HFF-Myc (cell line): ENCODE data around the gene TRPC4AP.

Experiments
- DNase-seq: peaks from one replicate; pipeline ENCODE4 v3.0.0-alpha.2; 2011; ENCODE audit warnings: low read depth; ENCODE audit errors: extremely low read depth
- H3K4me3 ChIP-seq: replicated peaks from 2 replicates; pipeline ENCODE4 v1.5.1; 2011; ENCODE audit warnings: low read depth, mild to moderate bottlenecking, control low read depth, low read length
- TF ChIP-seq, protein P1 (sequence below): IDR thresholded peaks from 2 replicates; pipeline ENCODE4 v1.5.1; 2012; ENCODE audit warnings: mild to moderate bottlenecking, low read depth, low read length, control low read depth; ENCODE audit errors: missing control alignments

Gene TRPC4AP

GRCh38 chr20:34987288-34988190 is 105.1 kb downstream of the TRPC4AP start:
- TF ChIP-seq, protein P1, sequence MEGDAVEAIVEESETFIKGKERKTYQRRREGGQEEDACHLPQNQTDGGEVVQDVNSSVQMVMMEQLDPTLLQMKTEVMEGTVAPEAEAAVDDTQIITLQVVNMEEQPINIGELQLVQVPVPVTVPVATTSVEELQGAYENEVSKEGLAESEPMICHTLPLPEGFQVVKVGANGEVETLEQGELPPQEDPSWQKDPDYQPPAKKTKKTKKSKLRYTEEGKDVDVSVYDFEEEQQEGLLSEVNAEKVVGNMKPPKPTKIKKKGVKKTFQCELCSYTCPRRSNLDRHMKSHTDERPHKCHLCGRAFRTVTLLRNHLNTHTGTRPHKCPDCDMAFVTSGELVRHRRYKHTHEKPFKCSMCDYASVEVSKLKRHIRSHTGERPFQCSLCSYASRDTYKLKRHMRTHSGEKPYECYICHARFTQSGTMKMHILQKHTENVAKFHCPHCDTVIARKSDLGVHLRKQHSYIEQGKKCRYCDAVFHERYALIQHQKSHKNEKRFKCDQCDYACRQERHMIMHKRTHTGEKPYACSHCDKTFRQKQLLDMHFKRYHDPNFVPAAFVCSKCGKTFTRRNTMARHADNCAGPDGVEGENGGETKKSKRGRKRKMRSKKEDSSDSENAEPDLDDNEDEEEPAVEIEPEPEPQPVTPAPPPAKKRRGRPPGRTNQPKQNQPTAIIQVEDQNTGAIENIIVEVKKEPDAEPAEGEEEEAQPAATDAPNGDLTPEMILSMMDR = no peak
- no peak for DNase-seq
- no peak overlapping the region for H3K4me3 ChIP-seq

DNA sequence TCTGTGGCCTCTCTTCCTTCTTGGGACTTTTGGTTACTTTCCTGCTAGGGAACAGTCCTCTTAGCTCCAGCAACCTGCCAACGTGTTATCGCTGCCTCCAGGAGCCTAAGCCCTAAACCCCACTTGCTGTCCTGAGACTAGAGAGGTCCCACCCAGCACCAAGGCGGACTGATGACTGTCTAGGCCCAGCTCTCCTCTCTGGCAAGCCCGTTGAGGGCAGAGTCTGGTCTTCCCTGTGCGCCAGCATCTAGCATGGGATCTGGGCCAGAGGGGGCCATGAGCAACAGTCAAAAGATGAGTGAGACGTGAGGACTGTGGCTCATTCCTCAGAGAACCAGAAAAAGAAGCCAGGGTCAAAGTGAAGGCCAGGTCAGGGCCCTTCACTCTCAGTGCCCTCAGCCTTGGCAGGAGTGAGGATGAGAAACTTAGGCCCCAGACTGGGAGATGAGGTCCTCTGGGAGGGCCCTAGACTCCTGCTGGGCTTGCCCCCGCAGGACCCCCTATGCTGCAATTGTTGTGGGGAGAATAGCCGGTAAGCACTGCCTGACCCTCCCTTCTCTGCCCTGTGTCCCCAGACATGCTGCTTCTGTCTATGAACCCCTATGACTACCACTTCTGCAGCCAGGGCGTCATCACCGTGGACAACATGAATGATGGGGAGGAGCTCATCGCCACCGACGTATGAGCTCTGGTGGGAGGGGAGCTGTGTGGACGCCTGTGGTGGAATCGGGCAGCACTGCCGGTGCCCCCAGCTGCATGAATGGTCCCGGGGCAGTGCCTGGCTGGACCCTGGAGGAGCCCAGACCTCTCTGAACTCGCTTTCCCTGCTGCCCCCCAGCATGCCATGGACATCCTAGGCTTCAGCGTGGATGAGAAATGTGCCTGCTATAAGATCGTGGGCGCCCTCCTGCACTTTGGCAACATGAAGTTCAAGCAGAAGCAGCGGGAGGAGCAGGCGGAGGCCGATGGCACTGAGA is 106.0 kb downstream of the TRPC4AP start:
- TF ChIP-seq, protein P1 = no peak

GRCh38 chr20:34985461-34986310 is 106.9 kb downstream of the TRPC4AP start:
- DNase-seq = no peak
- TF ChIP-seq, protein P1 = no peak
- H3K4me3 ChIP-seq = no peak overlapping the region

More for the DNA sequence above, 106.0 kb downstream of the TRPC4AP start:
- DNase-seq = no peak
- H3K4me3 ChIP-seq = no peak overlapping the region

DNA sequence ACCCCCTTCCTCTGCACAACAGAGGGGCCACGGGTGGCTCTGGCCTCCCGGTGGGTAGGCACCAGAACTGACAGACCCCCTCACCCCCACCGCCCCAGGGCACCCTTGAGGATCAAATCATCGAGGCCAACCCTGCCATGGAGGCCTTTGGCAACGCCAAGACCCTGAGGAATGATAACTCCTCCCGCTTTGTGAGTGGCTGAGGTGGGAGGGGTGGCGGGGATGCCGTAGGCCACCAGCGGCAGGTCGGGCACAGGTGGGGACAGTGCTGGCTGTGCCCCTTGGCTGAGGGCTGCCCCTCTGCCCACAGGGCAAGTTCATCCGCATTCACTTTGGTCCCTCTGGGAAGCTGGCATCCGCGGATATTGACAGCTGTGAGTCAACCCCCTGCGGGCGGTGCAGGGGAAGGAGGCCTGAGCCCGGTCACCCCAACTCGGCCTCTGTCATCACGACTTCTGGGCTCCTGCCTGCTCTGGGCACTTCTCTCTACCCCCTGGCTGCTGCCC is 107.8 kb downstream of the TRPC4AP start:
- DNase-seq = no peak
- TF ChIP-seq, protein P1 = no peak
- no peak overlapping the region for H3K4me3 ChIP-seq

DNA sequence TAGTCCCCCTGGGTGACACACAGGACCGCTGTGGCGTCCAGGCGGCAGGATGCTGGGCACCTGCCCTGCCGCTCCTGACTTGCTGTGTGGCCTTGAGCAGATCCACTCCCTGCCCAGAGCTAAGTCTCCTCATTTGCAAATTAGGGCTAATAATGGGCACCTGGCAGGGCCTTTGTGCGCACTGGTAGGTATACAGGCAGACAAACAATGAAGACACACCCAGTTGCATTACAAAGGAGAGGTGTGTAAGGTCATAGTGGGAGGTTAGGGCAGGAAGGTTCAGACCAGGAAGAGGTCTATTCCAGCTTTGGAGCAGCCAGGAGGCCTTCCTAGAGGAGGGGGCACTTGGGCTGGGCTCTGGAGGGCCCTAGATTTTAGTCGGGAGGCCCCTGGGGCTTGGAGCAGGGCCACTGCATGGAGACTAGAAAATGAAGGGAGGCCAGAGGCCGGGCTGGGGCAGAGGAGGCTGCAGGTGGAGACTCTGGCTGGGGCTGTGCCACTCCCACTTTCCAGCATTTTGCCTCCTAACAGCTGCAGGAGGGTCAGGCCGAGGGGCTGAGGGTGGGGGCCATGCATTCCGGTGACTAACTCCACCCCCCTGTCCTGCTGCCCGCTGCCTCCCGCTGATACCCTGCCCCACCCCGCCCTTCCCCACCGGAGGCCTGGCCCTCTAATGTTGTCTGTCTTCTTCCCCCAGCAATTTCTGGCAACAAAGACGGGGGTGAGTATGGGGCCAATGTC is 108.4 kb downstream of the TRPC4AP start:
- no peak overlapping the region for H3K4me3 ChIP-seq
- DNase-seq = no peak
- TF ChIP-seq, protein P1 = no peak
